ENCODE measurements around the gene PLD6.

- TF ChIP-seq YY1 (IDR thresholded peaks at IDR 0.05; ENCODE audit: insufficient read depth, insufficient read length) (no peak), SUZ12 (IDR thresholded peaks at IDR 0.05; ENCODE audit: extremely low read depth, insufficient read depth, insufficient read length) (no peak), ZNF274 (IDR thresholded peaks at IDR 0.05; ENCODE audit: low read depth, low read length) (no peak)
Measured at GRCh38 chr17:17201907-17202306, 4.2 kb downstream of the PLD6 start.

Data from NT2/D1 (cell line).